Lower lobe of right lung (tissue), 2 donors: ENCODE results near the gene CD300E. TPM values are rescaled to one million over a fixed set of nuclear protein-coding genes. Genes with fewer than 3 reads are reported as not detected.

Experiments
- ATAC-seq, 2 donors: fragments of 200-7000 bp; cut with Tn5 transposase; one replicate each; pipeline ENCODE4 v1.9.1; 2020 to 2022; ENCODE audit warnings: mild to moderate bottlenecking in 2 of 2, moderate library complexity in 2 of 2
- DNase-seq: peaks from one replicate; pipeline ENCODE4 v3.0.0-alpha.2; 2020
- H3K27ac ChIP-seq: fragments of 200-600 bp; one replicate; pipeline ENCODE4 v1.8.0; 2022
- H3K27me3 ChIP-seq: fragments of 200-600 bp; one replicate; pipeline ENCODE4 v1.8.0; 2022; ENCODE audit warnings: low read depth
- H3K36me3 ChIP-seq: fragments of 200-600 bp; one replicate; pipeline ENCODE4 v1.8.0; 2022; ENCODE audit warnings: mild to moderate bottlenecking
- H3K4me1 ChIP-seq: fragments of 200-600 bp; one replicate; pipeline ENCODE4 v1.8.0; 2022
- H3K4me3 ChIP-seq: fragments of 200-600 bp; one replicate; pipeline ENCODE4 v1.8.0; 2022; ENCODE audit warnings: mild to moderate bottlenecking
- H3K9me3 ChIP-seq: fragments of 200-600 bp; one replicate; pipeline ENCODE4 v1.8.0; 2022
- CTCF ChIP-seq: fragments of 200-600 bp; IDR thresholded peaks from one replicate; pipeline ENCODE4 v1.8.0; 2022; ENCODE audit warnings: antibody characterized with exemption, mild to moderate bottlenecking
- intact Hi-C: fragments of 100-400 bp; cut with DNase I; formaldehyde crosslinking; loops from one replicate; pipeline ENCODE4 v1.11.0; 2022
- total RNA-seq: library from RNA; stranded (reverse); fragmentation: NEBNext Ultra II Directional; extraction: Animal tissue kit (Norgen Biotek cat#: 25700); gene quantifications from one replicate; pipeline ENCODE4 v1.2.1, GENCODE V29; 2021
- donor health status: DM: no; HTN: yes; CAD: no; lungs with severe emphysema.

Gene CD300E
- total RNA-seq, 1 donor from 2014 or later: 7.3 TPM

- TF ChIP-seq CTCF: no peak
- H3K36me3 ChIP-seq: no peaks in the 10 kb centered on the region
- H3K27me3 ChIP-seq: peaks cover 12% of the 10 kb centered on the region
- intact Hi-C loops: no loop called here
- H3K4me3 ChIP-seq: no peak overlapping the region
- ATAC-seq: no peak
- H3K27ac ChIP-seq: no peak overlapping the region
- H3K9me3 ChIP-seq: no peaks in the 10 kb centered on the region
- H3K4me1 ChIP-seq: no peaks in the 10 kb centered on the region
- no peak for DNase-seq
Measured at GRCh38 chr17:74604200-74604599, 19.3 kb downstream of the CD300E start.

GRCh38 chr17:74603746-74604145, 19.8 kb downstream of the CD300E start:
- Histone ChIP-seq H3K4me1 (peaks cover 4% of the 10 kb centered on the region), H3K36me3 (no peaks in the 10 kb centered on the region), H3K4me3 (no peak overlapping the region), H3K9me3 (no peaks in the 10 kb centered on the region), H3K27me3 (peaks cover 12% of the 10 kb centered on the region), H3K27ac (no peak overlapping the region)
- intact Hi-C loops: no loop called here
- ATAC-seq (no peak), DNase-seq (no peak)
- no peak for TF ChIP-seq CTCF

- peaks cover 12% of the 10 kb centered on the region for H3K27me3 ChIP-seq
- DNase-seq: no peak
Measured at GRCh38 chr17:74603037-74603635, 20.4 kb downstream of the CD300E start.

GRCh38 chr17:74601944-74602572, 21.5 kb downstream of the CD300E start:
- Histone ChIP-seq H3K4me1 (peaks cover 7% of the 10 kb centered on the region), H3K36me3 (no peaks in the 10 kb centered on the region), H3K27me3 (peaks cover 12% of the 10 kb centered on the region), H3K9me3 (no peaks in the 10 kb centered on the region), H3K27ac (no peak overlapping the region), H3K4me3 (no peak overlapping the region)
- intact Hi-C loops: no loop called here
- DNase-seq (no peak), ATAC-seq (peak in 1 of 2 donors; percentile 43)
- peak; percentile 65 for TF ChIP-seq CTCF

More at GRCh38 chr17:74603037-74603635, 20.4 kb downstream of the CD300E start:
- no peak overlapping the region for H3K27ac ChIP-seq
- TF ChIP-seq CTCF: no peak
- H3K4me3 ChIP-seq: no peak overlapping the region
- ATAC-seq: no peak
- H3K9me3 ChIP-seq: no peaks in the 10 kb centered on the region
- intact Hi-C loops: no loop called here
- H3K4me1 ChIP-seq: peaks cover 7% of the 10 kb centered on the region
- H3K36me3 ChIP-seq: no peaks in the 10 kb centered on the region

- DNase-seq (no peak), ATAC-seq (peak; percentile 38 to 75)
- intact Hi-C loops: no loop called here
- Histone ChIP-seq H3K36me3 (no peaks in the 10 kb centered on the region), H3K4me1 (peaks cover 7% of the 10 kb centered on the region), H3K27ac (no peak overlapping the region), H3K27me3 (peaks cover 4% of the 10 kb centered on the region), H3K9me3 (no peaks in the 10 kb centered on the region), H3K4me3 (no peak overlapping the region)
- no peak for TF ChIP-seq CTCF
Measured at GRCh38 chr17:74599448-74599939, 24.0 kb downstream of the CD300E start.
